Measurements from ENCODE around the gene DHH.

DHH gene

GRCh38 chr12:49105504-49106084 lies 11.0 kb upstream of the DHH start:
- Histone ChIP-seq H3K4me3 (ENCODE audit: low read length) (no peak overlapping the region), H4K20me1 (ENCODE audit: insufficient read depth, low read length) (peaks cover 14% of the 10 kb centered on the region; the same call in 1 of the 2 replicates), H3K4me1 (ENCODE audit: low read length) (peaks cover 8% of the 10 kb centered on the region), H3K9ac (ENCODE audit: low read length) (no peak overlapping the region), H3K27me3 (ENCODE audit: low read depth, low read length) (no peaks in the 10 kb centered on the region), H3K4me2 (ENCODE audit: low read length) (no peak overlapping the region), H3K79me2 (ENCODE audit: low read length) (peaks cover 21% of the 10 kb centered on the region), H3K36me3 (replicated peaks; ENCODE audit: low read depth, low read length) (peaks cover 4% of the 10 kb centered on the region), H3K27ac (ENCODE audit: low read length) (no peak overlapping the region), H2AFZ (ENCODE audit: low read depth, low read length) (no peak overlapping the region), H3K9me3 (ENCODE audit: insufficient read depth, low read length) (no peaks in the 10 kb centered on the region)
- TF ChIP-seq CTCF (IDR thresholded peaks at IDR 0.05; ENCODE audit: low read depth, low read length) (no peak), EZH2phosphoT487 (IDR thresholded peaks at IDR 0.05; ENCODE audit: low read depth) (no peak)

GRCh38 chr12:49104822-49105221 lies 10.2 kb upstream of the DHH start:
- no peak overlapping the region for H2AFZ ChIP-seq (ENCODE audit: low read depth, low read length)
- no peaks in the 10 kb centered on the region for H3K9me3 ChIP-seq (ENCODE audit: insufficient read depth, low read length)
- H3K9ac ChIP-seq (ENCODE audit: low read length) = no peak overlapping the region
- no peak overlapping the region for H3K4me3 ChIP-seq (ENCODE audit: low read length)
- H4K20me1 ChIP-seq (ENCODE audit: insufficient read depth, low read length) = peaks cover 14% of the 10 kb centered on the region; the same call in 1 of the 2 replicates
- H3K27ac ChIP-seq (ENCODE audit: low read length) = no peak overlapping the region
- no peaks in the 10 kb centered on the region for H3K27me3 ChIP-seq (ENCODE audit: low read depth, low read length)
- TF ChIP-seq CTCF (IDR thresholded peaks at IDR 0.05; ENCODE audit: low read depth, low read length) (no peak), EZH2phosphoT487 (IDR thresholded peaks at IDR 0.05; ENCODE audit: low read depth) (no peak)
- no peak overlapping the region for H3K4me2 ChIP-seq (ENCODE audit: low read length)
- peaks cover 8% of the 10 kb centered on the region for H3K4me1 ChIP-seq (ENCODE audit: low read length)
- H3K79me2 ChIP-seq (ENCODE audit: low read length) = peaks cover 19% of the 10 kb centered on the region
- peaks cover 4% of the 10 kb centered on the region for H3K36me3 ChIP-seq (replicated peaks; ENCODE audit: low read depth, low read length)

- Histone ChIP-seq H2AFZ (ENCODE audit: low read depth, low read length) (no peak overlapping the region), H3K4me2 (ENCODE audit: low read length) (no peak overlapping the region), H3K36me3 (replicated peaks; ENCODE audit: low read depth, low read length) (peaks cover 9% of the 10 kb centered on the region), H3K27me3 (ENCODE audit: low read depth, low read length) (no peaks in the 10 kb centered on the region), H3K4me1 (ENCODE audit: low read length) (no peaks in the 10 kb centered on the region), H3K4me3 (ENCODE audit: low read length) (no peak overlapping the region), H3K27ac (ENCODE audit: low read length) (no peak overlapping the region), H3K9ac (ENCODE audit: low read length) (no peak overlapping the region), H3K9me3 (ENCODE audit: insufficient read depth, low read length) (no peaks in the 10 kb centered on the region), H4K20me1 (ENCODE audit: insufficient read depth, low read length) (0 out of 2 replicates have a peak, but pooled peaks cover 2% of the 10 kb centered on the region), H3K79me2 (ENCODE audit: low read length) (no peaks in the 10 kb centered on the region)
- TF ChIP-seq EZH2phosphoT487 (IDR thresholded peaks at IDR 0.05; ENCODE audit: low read depth) = no peak
- no peak for TF ChIP-seq CTCF (IDR thresholded peaks at IDR 0.05; ENCODE audit: low read depth, low read length)
Measured at GRCh38 chr12:49100380-49100779, 5.8 kb upstream of the DHH start.

- no peak overlapping the region for H3K4me2 ChIP-seq (ENCODE audit: low read length)
- no peaks in the 10 kb centered on the region for H3K9me3 ChIP-seq (ENCODE audit: insufficient read depth, low read length)
- no peak overlapping the region for H2AFZ ChIP-seq (ENCODE audit: low read depth, low read length)
- TF ChIP-seq CTCF (IDR thresholded peaks at IDR 0.05; ENCODE audit: low read depth, low read length) (no peak), EZH2phosphoT487 (IDR thresholded peaks at IDR 0.05; ENCODE audit: low read depth) (no peak)
- H3K79me2 ChIP-seq (ENCODE audit: low read length) = no peaks in the 10 kb centered on the region
- peaks cover 5% of the 10 kb centered on the region for H3K36me3 ChIP-seq (replicated peaks; ENCODE audit: low read depth, low read length)
- H3K9ac ChIP-seq (ENCODE audit: low read length) = no peak overlapping the region
- no peaks in the 10 kb centered on the region for H4K20me1 ChIP-seq (ENCODE audit: insufficient read depth, low read length)
- peaks cover 3% of the 10 kb centered on the region; the same call in 1 of the 2 replicates for H3K4me1 ChIP-seq (ENCODE audit: low read length)
- peaks cover 13% of the 10 kb centered on the region for H3K27me3 ChIP-seq (ENCODE audit: low read depth, low read length)
- no peak overlapping the region for H3K27ac ChIP-seq (ENCODE audit: low read length)
- no peak overlapping the region for H3K4me3 ChIP-seq (ENCODE audit: low read length)
Measured at GRCh38 chr12:49098703-49099102, 4.1 kb upstream of the DHH start.
